Large intestine (tissue), 3 donors: ENCODE data around the gene ACER3. TPM values are rescaled to one million over a fixed set of nuclear protein-coding genes. Genes with fewer than 3 reads are reported as not detected.
"Not testable (repeated sequence)": the region's sequence is repeated elsewhere in the genome, so short reads cannot be mapped to it uniquely, and the experiment has no call there.

Experiments
- DNase-seq, 2 donors: peaks; one replicate each; pipeline versions ENCODE4 v3.0.0 to v3.0.0-alpha.2; 2013
- H3K27ac ChIP-seq: one replicate; pipeline ENCODE4 v1.5.1; 2013; ENCODE audit warnings: low read length
- H3K27me3 ChIP-seq: 2 replicates; pipeline ENCODE4 v1.6.1; 2013; ENCODE audit warnings: low read length; ENCODE audit not compliant: control insufficient read depth, insufficient read depth
- H3K36me3 ChIP-seq: 2 replicates; pipeline ENCODE4 v1.6.1; 2013; ENCODE audit warnings: low read length; ENCODE audit not compliant: control insufficient read depth, insufficient read depth
- H3K4me1 ChIP-seq: one replicate; pipeline ENCODE4 v1.6.1; 2013; ENCODE audit warnings: low read length; ENCODE audit not compliant: control insufficient read depth, insufficient read depth
- H3K4me3 ChIP-seq: one replicate; pipeline ENCODE4 v1.5.1; 2013; ENCODE audit warnings: low read length
- H3K9me3 ChIP-seq: one replicate; pipeline ENCODE4 v1.6.1; 2013; ENCODE audit warnings: mild to moderate bottlenecking, low read depth, low read length, moderate library complexity; ENCODE audit not compliant: control insufficient read depth
- WGBS: methylation state at CpG from one replicate; pipeline ENCODE4 v1.1.5; 2013; ENCODE audit warnings: low lambda C conversion rate; ENCODE audit not compliant: insufficient coverage; 5-methylcytosine and 5-hydroxymethylcytosine counted together
- polyA plus RNA-seq: library from polyadenylated mRNA; unstranded; fragments of 120-200 nt; gene quantifications from one replicate; pipeline ENCODE4 v1.2.1, GENCODE V29; 2013

The ACER3 gene
- polyA plus RNA-seq, 1 donor = 9.4 TPM

GRCh38 chr11:76892306-76892705 lies 31.6 kb downstream of the ACER3 start:
- no peak overlapping the region for H3K4me3 ChIP-seq
- H3K27me3 ChIP-seq = no peaks in the 10 kb centered on the region
- H3K36me3 ChIP-seq = no peaks in the 10 kb centered on the region
- DNase-seq = no peak
- 80% methylated on average over 1 of the region's 1 CpG for WGBS
- H3K27ac ChIP-seq = no peak overlapping the region
- no peaks in the 10 kb centered on the region for H3K9me3 ChIP-seq
- no peaks in the 10 kb centered on the region for H3K4me1 ChIP-seq

DNA sequence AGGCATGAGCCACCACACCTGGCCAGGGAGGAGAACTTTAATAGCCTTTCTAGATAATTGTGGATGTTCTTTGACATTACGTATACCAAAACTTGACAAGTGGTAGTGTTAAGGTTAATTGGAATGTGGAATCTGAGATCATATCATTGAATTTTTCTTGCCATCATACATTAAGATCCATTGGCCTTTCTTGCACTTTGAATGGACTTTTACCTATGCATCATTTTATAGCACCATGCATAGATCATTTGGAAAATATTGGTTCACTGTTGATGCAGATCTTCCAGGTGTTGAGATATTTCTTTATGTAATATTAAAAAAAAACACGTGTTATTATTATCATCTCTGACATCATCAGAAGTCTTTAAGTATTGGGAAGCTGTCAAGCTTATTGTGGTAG lies 36.5 kb downstream of the ACER3 start:
- Histone ChIP-seq H3K36me3 (no peaks in the 10 kb centered on the region), H3K4me3 (no peak overlapping the region), H3K27me3 (no peaks in the 10 kb centered on the region), H3K9me3 (no peaks in the 10 kb centered on the region), H3K27ac (no peak overlapping the region), H3K4me1 (no peaks in the 10 kb centered on the region)
- WGBS = 83% methylated on average over 2 of the region's 2 CpGs
- no peak for DNase-seq

DNA sequence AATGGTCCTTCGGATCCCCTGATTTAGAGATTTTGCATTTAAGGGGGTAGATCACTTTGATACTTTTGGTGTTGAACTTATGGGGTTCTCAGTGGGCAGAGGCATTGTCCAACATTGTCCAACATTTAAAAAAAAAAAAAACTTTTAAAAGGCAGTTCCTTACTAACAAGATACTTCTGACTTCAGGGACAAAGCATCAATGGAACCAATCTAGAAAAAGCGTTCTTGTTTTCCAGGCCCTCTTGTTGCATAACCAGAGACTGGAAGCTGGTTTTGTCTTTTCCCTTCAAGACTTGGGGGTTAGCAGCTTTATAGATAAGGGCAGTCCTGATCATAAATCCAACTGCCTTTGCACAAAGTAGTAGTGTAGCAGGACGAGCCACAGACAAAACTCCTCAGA lies 40.4 kb downstream of the ACER3 start:
- H3K4me1 ChIP-seq = no peaks in the 10 kb centered on the region
- no peaks in the 10 kb centered on the region for H3K27me3 ChIP-seq
- WGBS = no CpG with 5 or more reads among the region's 3 CpGs
- H3K36me3 ChIP-seq = no peaks in the 10 kb centered on the region
- H3K27ac ChIP-seq = no peak overlapping the region
- no peak overlapping the region for H3K4me3 ChIP-seq
- H3K9me3 ChIP-seq = no peaks in the 10 kb centered on the region
- DNase-seq = no peak

- DNase-seq, H3K4me3 ChIP-seq, H3K9me3 ChIP-seq, H3K36me3 ChIP-seq, H3K27me3 ChIP-seq, H3K4me1 ChIP-seq, H3K27ac ChIP-seq: not testable (repeated sequence)
- 100% methylated on average over 1 of the region's 6 CpGs for WGBS
Observed at GRCh38 chr11:76901622-76902021, 40.9 kb downstream of the ACER3 start.

- 88% methylated on average over 2 of the region's 5 CpGs for WGBS
- H3K4me3 ChIP-seq = no peak overlapping the region
- H3K9me3 ChIP-seq = no peaks in the 10 kb centered on the region
- H3K27me3 ChIP-seq = no peaks in the 10 kb centered on the region
- no peak overlapping the region for H3K27ac ChIP-seq
- no peak for DNase-seq
- H3K4me1 ChIP-seq = no peaks in the 10 kb centered on the region
- no peaks in the 10 kb centered on the region for H3K36me3 ChIP-seq
Observed at GRCh38 chr11:76902121-76903014, 41.6 kb downstream of the ACER3 start.

GRCh38 chr11:76903325-76903724 lies 42.6 kb downstream of the ACER3 start:
- H3K9me3 ChIP-seq = no peaks in the 10 kb centered on the region
- no peaks in the 10 kb centered on the region for H3K27me3 ChIP-seq
- H3K27ac ChIP-seq = no peak overlapping the region
- peak in 1 of 2 donors; percentile 62 for DNase-seq
- no peaks in the 10 kb centered on the region for H3K4me1 ChIP-seq
- no peaks in the 10 kb centered on the region for H3K36me3 ChIP-seq
- no CpG with 5 or more reads among the region's 3 CpGs for WGBS
- no peak overlapping the region for H3K4me3 ChIP-seq

DNA sequence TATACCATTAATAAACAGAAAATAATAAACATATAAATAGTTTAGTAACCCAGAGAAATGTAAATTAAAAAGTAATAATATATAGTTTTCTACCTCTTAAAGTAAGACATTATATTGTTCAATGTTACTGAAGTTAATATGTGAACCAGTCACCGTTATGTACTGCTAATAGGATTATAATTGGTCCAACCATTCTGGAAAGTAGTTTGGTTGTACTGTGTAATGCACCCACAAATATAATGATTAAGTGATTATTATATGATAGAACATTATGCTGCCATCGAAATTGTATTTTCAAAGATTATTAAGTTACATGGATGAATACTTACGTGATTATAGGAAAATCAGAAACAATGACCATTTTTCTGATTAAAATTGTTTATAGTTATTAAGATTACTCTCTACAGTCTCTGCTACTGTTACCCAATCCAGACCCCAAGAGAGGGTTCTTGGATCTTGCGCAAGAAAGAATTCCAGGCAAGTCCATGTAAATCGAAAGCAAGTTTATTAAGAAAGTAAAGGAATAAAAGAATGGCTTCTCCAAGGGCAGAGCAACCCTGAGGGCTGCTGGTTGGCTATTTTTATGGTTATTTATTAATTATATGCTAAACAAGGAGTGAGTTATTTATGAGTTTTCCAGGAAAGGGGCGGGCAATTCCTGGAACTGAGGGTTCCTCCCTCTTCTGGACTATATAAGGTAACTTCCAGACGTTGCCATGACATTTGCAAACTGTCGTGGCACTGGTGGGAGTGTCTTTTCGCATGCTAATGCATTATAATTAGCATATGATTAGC lies 50.1 kb downstream of the ACER3 start:
- no peak for DNase-seq
- H3K27ac ChIP-seq = no peak overlapping the region

DNA sequence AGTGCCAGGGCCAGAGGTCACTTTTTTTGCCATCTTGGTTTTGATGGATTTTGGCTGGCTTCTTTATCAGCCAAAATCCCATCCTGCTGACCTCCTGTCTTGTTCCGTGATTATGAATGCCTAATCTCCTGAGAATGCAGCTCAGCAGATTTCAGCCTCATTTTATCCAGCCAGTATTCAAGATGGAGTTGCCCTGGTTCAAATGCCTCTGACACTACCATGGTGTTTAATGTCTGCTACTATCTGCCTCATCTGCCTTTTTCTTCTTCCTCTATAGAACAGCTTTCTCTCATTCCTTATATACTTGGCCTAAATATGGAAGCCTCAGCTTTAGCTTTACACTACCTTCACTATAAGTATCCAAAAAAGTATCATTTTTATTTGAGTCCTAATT lies 50.7 kb downstream of the ACER3 start:
- no peak for DNase-seq
- H3K36me3 ChIP-seq = no peaks in the 10 kb centered on the region
- no peaks in the 10 kb centered on the region for H3K27me3 ChIP-seq
- no peak overlapping the region for H3K27ac ChIP-seq
- H3K4me1 ChIP-seq = no peaks in the 10 kb centered on the region
- WGBS = no CpG with 5 or more reads among the region's 1 CpG
- H3K9me3 ChIP-seq = no peaks in the 10 kb centered on the region
- no peak overlapping the region for H3K4me3 ChIP-seq

More for the DNA sequence above, 50.1 kb downstream of the ACER3 start:
- Histone ChIP-seq H3K4me3 (no peak overlapping the region), H3K9me3 (no peaks in the 10 kb centered on the region), H3K36me3 (no peaks in the 10 kb centered on the region), H3K4me1 (no peaks in the 10 kb centered on the region), H3K27me3 (no peaks in the 10 kb centered on the region)
- WGBS = 97% methylated on average over 5 of the region's 9 CpGs

GRCh38 chr11:76916712-76917111 lies 56.0 kb downstream of the ACER3 start:
- no peak overlapping the region for H3K4me3 ChIP-seq
- DNase-seq = peak in 1 of 2 donors; percentile 45
- no peaks in the 10 kb centered on the region for H3K36me3 ChIP-seq
- peaks cover 3% of the 10 kb centered on the region for H3K4me1 ChIP-seq
- no peaks in the 10 kb centered on the region for H3K9me3 ChIP-seq
- H3K27ac ChIP-seq = no peak overlapping the region
- 20% methylated on average over 1 of the region's 1 CpG for WGBS
- H3K27me3 ChIP-seq = no peaks in the 10 kb centered on the region

DNA sequence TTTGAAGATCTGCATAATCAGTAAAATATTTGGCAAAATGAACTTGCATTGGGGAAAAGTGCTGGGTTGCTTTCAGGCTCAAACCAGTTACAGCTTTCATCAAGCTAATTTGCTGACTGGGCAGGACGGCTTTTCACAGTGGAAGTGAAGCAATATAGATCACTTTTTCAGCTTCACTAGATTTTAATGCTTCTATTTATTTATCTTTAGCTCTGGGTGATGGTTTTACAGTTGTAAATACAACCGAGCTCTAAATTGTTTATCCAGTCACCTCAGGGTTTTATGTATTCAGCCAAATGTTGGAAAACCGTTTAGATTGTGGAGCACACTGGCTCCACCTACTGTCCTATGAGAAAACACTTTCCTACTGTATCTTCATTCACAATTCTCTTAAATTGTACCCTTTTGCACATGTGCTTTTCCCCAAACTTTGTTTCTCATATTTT lies 58.2 kb downstream of the ACER3 start:
- Histone ChIP-seq H3K4me1 (peaks cover 3% of the 10 kb centered on the region), H3K36me3 (no peaks in the 10 kb centered on the region), H3K9me3 (no peaks in the 10 kb centered on the region), H3K27me3 (no peaks in the 10 kb centered on the region), H3K27ac (no peak overlapping the region), H3K4me3 (no peak overlapping the region)
- DNase-seq = peak; percentile 40 to 56
- 33% methylated on average over 2 of the region's 3 CpGs for WGBS
